Measurements from ENCODE around the gene DNAJC18.
"Not testable (repeated sequence)": the region's sequence is repeated elsewhere in the genome, so short reads cannot be mapped to it uniquely, and the experiment has no call there.

Gene DNAJC18

GRCh38 chr5:139414581-139415130 lies 24.7 kb downstream of the DNAJC18 start:
- TF ChIP-seq CTCF (IDR thresholded peaks at IDR 0.05; ENCODE audit: low read depth, low read length): no peak
- H3K4me3 ChIP-seq (replicated peaks in 1 of 2; ENCODE audit: low read depth in 2 of 2, low read length in 2 of 2): no peak overlapping the region

GRCh38 chr5:139413963-139414362 lies 25.4 kb downstream of the DNAJC18 start:
- no peak for TF ChIP-seq CTCF (IDR thresholded peaks at IDR 0.05; ENCODE audit: low read depth, low read length)
- no peak for DNase-seq (ENCODE audit: low read depth in 2 of 2)
- H3K4me3 ChIP-seq (replicated peaks in 1 of 2; ENCODE audit: low read depth in 2 of 2, low read length in 2 of 2): no peak overlapping the region

More at GRCh38 chr5:139414581-139415130, 24.7 kb downstream of the DNAJC18 start:
- no peak for DNase-seq (ENCODE audit: low read depth in 2 of 2)

GRCh38 chr5:139413153-139413552 lies 26.2 kb downstream of the DNAJC18 start:
- TF ChIP-seq CTCF (IDR thresholded peaks at IDR 0.05; ENCODE audit: low read depth, low read length): no peak
- H3K4me3 ChIP-seq (replicated peaks in 1 of 2; ENCODE audit: low read depth in 2 of 2, low read length in 2 of 2): no peak overlapping the region
- DNase-seq (ENCODE audit: low read depth in 2 of 2): no peak

- no peak for TF ChIP-seq CTCF (IDR thresholded peaks at IDR 0.05; ENCODE audit: low read depth, low read length)
- no peak overlapping the region for H3K4me3 ChIP-seq (replicated peaks in 1 of 2; ENCODE audit: low read depth in 2 of 2, low read length in 2 of 2)
- DNase-seq (ENCODE audit: low read depth in 2 of 2): no peak
Measured at GRCh38 chr5:139410993-139411828, 28.1 kb downstream of the DNAJC18 start.

- no peak overlapping the region for H3K4me3 ChIP-seq (replicated peaks in 1 of 2; ENCODE audit: low read depth in 2 of 2, low read length in 2 of 2)
- no peak for DNase-seq (ENCODE audit: low read depth in 2 of 2)
- no peak for TF ChIP-seq CTCF (IDR thresholded peaks at IDR 0.05; ENCODE audit: low read depth, low read length)
Measured at GRCh38 chr5:139410121-139410992, 29.0 kb downstream of the DNAJC18 start.

- not testable (repeated sequence) for H3K4me3 ChIP-seq (replicated peaks in 1 of 2; ENCODE audit: low read depth in 2 of 2, low read length in 2 of 2)
Measured at GRCh38 chr5:139409116-139409515, 30.2 kb downstream of the DNAJC18 start.

GRCh38 chr5:139408191-139408590 lies 31.1 kb downstream of the DNAJC18 start:
- H3K4me3 ChIP-seq (replicated peaks in 1 of 2; ENCODE audit: low read depth in 2 of 2, low read length in 2 of 2): no peak overlapping the region
- TF ChIP-seq CTCF (IDR thresholded peaks at IDR 0.05; ENCODE audit: low read depth, low read length): no peak
- DNase-seq (ENCODE audit: low read depth in 2 of 2): no peak

More at GRCh38 chr5:139409116-139409515, 30.2 kb downstream of the DNAJC18 start:
- DNase-seq (ENCODE audit: low read depth in 2 of 2): not testable (repeated sequence)
